Caki2 (cell line): ENCODE measurements around the gene RABAC1. TPM values are rescaled to one million over a fixed set of nuclear protein-coding genes. Genes with fewer than 3 reads are reported as not detected.

ENCODE experiments used
- DNase-seq: peaks from one replicate; pipeline ENCODE4 v3.0.0-alpha.2; 2015; ENCODE audit warnings: low read depth
- in situ Hi-C: cut with HindIII; loops from 2 replicates; pipeline ENCODE4 v1.10.0; 2016; ENCODE audit warnings: low sequenced_read_pairs, low pct_unique_long_range_greater_than_20kb, mixed read lengths
- total RNA-seq: library from RNA; depleted of rRNA; stranded (reverse); fragments of >200 nt; shearing (Covaris generic); gene quantifications from 2 replicates; pipeline ENCODE4 v1.2.3, GENCODE V29; 2014; ENCODE audit warnings: low replicate concordance; rRNA removed

RABAC1 gene
- total RNA-seq, 1 experiment from 2014 or later = 287 TPM

DNA sequence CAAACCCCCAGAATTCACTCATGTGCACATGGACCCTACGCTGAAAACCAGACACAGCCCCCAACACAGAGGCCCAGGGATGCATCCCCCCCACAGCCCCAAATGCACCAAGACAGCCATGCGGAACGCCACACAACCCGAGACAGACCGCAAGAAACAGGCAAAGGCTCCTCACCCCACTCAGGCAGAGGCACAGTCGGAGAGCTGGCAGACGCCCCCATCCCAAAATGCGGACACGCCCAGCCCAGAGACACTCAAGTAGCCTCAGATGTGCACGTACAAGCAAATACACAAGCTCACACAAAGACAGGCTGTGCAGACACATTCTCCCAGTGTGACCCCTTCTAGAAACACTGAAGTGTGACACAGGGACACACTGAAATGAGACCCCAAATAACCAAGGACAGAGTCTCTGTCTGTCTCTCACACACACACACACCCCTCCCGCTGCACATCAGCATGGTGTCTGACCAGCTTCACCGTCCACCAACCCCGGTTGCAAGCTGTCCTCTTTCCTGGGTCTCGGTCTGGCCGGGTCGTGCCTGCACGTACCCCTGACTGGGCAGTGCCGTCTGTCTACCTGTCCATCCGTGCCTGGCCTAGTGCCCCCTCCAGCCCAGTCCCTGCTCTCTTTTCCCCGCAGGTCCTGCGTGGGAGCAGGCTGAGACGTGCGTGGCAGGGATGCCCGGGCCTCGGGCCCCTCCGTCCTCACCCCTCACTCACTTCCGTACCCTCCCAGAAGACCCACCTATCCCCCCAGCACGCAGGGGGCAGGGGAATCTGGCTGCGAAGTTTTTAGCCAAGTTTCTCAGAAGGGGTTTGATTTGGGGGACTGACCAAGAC lies 47.0 kb downstream of the RABAC1 start:
- no peak for DNase-seq
- in situ Hi-C loops = no loop called here

DNA sequence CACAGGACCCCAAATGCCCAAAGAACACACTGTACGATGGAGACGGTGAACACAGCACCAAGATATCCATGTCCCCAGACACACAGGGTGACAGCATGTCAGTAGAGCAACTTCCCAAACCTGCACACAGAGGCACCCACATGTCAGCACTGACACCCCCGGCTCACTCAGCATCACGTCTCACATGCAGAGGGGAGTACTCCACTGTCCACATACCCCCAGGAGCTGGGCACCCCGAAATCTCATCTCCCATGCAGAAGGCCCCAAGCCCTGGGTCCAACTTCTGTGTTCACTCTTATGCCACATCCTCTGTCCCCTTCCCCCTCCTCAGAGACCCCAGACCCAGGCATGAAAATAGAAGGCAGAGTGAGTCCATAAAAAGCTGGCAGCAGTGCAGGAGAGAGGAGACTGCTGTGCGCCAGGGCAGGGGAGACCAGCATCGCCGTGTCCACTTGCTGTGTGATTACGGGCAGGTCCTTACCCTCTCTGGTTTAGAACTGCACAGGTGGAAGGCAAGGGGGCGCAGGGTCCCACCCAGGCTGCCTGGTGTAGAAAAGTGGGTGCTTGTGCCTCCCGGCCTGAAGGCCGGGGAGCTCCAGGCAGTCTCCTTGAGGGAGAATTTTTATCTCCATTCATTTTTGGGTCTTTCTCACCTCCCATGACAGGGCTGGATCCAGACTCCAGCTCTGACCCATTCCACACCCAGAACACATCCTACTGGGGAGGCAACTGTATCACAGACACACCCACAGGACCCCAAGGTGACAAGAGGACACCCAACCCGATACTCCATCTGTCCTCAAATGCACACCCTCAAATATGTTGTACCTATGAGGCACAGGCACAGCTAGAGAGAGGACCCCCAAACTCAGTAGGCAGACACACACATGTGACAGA lies 47.9 kb downstream of the RABAC1 start:
- in situ Hi-C loops = no loop called here
- no peak for DNase-seq

DNA sequence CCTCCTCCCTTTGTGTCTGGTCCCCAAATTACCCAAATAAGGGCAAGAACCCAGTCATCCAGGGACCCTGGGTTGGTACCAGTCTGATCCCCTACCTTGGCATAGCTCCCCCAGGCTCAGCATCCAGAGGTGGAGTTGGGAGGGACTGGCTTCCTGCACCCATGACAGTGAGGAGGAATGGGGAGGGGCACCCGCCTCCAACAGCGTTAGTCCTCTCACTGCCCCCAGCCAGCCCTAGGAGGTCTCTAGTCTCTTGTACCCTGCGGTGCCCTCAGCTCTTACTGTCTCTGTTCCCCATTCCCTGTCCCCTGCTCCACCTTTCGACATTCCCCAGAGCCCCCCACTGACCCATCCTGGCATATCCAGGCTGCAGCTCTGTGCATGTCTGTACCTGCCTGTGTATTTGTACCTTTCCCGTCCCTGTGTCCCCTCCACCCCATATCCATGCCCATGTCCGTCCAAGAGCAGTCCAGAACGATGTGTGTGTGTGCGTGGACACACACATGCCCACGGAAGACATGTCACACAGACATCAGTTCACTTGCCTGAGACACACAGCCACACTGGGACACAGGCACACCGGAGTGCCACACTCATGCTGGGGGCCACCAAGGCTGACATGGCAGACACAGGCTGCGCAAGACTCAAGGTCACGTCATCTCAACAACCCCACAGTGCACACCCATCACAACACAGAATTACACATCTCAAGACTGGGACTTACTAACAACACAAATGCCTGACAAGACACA lies 48.7 kb downstream of the RABAC1 start:
- in situ Hi-C loops = no loop called here
- DNase-seq = no peak

DNA sequence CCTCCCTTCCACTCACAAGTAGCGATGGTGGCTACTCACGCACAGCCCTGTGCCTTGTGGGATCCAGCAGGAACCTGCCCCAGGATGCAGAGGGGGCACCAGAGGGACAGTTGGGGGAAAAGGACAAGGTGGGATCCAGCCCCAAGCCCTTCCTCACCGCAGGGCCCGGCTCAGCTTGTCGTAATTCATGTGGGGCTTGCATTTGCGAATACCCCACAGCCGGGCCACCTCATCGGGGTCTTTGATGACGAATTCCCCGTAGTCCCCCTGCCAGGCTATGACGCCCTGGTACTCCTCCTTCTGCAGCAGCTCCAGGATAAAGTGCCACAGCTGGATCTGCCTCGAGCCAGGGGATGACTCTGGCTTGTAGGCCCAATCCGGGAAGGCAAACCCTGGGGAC lies 49.4 kb downstream of the RABAC1 start:
- in situ Hi-C loops = no loop called here
- DNase-seq = no peak

DNA sequence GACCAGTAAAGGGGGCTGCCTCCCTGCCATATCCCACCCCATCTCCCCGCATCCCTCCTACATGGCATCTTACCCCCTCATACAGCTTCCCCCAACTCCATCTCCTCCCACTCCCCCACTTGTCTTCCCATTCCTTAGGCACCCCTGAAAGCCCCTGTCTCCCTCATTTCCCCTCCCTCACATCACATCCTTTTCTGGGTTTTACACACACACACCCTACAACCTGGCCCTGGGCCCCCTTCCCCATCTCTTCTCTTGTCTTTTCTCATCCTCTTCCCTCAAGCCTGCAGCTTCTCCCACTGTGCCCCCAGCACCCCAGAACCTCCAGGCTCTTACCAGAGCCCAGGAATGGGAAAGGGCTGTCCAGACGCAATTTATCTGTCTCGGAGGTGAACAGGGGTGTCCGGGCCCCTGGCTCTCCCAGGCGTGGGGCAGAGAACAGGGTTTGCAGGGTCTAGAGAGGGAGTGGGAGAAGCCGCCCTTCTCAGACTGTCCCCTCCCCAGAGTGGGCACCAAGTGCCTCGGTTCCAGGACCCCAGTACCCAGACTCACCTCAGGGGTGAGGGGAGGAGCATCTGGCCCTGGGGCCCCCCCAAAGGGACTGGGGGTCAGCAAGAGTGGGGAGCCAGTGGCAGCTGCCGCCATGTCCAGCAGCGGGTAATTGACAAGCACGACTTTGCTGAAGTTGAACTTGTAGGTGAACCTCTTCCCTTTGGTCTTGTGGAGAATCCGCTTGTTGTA lies 50.2 kb downstream of the RABAC1 start:
- in situ Hi-C loops = no loop called here
- DNase-seq = no peak

DNA sequence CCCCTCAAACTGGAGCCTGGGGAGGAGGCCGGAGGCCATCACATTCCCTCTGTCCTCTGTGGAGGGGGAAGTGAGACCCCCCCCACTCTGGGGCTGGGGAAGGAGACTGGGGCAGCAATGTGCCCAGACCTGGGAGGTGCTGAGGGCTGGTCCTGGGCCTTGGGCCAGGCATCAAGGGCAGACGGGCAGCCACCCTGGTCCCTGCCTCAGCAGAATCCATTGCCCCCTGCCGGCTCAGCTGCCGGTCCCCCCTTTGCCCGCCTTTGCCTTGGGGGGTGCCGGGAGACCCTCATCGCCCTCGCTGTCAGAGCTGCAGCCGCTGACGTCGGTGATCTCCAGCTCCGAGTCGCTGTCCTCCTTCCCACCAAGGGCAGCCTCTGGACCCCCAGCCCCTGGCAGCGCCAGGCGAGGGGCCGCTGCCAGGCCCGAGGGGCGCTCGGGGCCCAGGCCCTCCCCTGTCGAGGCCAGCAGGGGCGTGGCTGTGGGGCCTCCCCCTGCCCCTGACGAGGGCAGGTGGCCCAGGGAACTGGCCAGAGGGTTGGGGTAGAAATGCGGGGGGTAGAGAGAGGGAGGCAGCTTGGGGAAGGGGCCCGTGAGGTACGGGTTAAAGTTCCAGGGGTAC lies 51.0 kb downstream of the RABAC1 start:
- in situ Hi-C loops = no loop called here

DNA sequence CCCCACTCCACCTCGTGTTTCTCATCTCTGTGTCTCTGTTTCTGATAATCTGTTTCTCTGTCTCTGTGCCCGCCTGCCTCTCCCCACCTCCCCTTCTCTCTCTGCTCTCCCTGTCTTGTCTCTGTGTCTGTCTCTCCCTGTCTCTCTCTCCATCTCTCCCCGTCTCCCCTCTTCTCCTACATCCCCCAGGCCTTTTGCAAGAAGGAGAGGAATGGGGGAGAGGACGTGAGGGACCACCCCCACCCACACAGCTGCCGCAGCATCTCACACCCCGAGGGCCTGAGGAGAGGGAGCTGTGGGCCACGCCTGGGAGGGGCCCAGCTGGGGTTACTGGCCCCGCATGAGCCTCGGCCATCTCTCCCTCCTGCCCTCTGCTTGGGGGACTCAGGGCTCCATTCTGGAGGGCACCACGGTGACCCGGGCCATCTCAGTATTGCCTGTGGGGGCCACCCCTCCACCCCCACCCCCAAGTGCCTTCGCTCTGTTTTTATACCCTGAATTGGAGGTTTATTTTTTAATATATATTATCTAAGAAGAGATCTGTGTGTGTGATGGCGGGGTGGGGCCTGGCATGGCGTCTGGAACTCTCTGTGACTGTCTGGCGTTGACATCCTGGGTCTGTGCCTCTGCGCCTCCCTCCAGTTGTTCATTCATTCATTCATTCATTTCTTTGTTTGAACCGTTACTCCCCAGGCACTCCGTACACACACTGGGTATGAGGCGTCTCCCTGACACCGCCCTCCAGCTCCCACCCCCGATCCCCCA lies 52.0 kb downstream of the RABAC1 start:
- in situ Hi-C loops = no loop called here
- DNase-seq = no peak

More for the DNA sequence above, 51.0 kb downstream of the RABAC1 start:
- DNase-seq = no peak

Other genes with a start within 250 kb of the RABAC1 start
- 2.8 and 4.1 TPM in 2 replicates for gene CEACAM6, start 203.8 kb downstream of the RABAC1 start, total RNA-seq
- gene CEACAM3, start 162.7 kb downstream of the RABAC1 start, total RNA-seq = not detected in 2 replicates
- gene LYPD4, start 114.6 kb downstream of the RABAC1 start, total RNA-seq = not detected in 2 replicates
- gene DMRTC2, start 114.3 kb downstream of the RABAC1 start, total RNA-seq = not detected in 2 replicates
- gene RPS19, start 99.1 kb downstream of the RABAC1 start, total RNA-seq = 3,670 and 5,241 TPM in 2 replicates
- gene CD79A, start 82.0 kb downstream of the RABAC1 start, total RNA-seq = not detected in 2 replicates
- 43.6 and 48.7 TPM in 2 replicates for gene ARHGEF1, start 76.1 kb downstream of the RABAC1 start, total RNA-seq
- 0.37 TPM in 1 of 2 replicates, not detected in the other for gene ERFL, start 30.9 kb downstream of the RABAC1 start, total RNA-seq
- gene ATP1A3, start 34.9 kb upstream of the RABAC1 start, total RNA-seq = 2.3 TPM in 1 of 2 replicates, not detected in the other
- gene GRIK5, start 110.9 kb upstream of the RABAC1 start, total RNA-seq = not detected in 2 replicates
- 18.2 and 24.6 TPM in 2 replicates for gene ZNF574, start 116.8 kb upstream of the RABAC1 start, total RNA-seq
- not detected in 2 replicates for gene POU2F2, start 173.1 kb upstream of the RABAC1 start, total RNA-seq